Mesendoderm (in vitro differentiated cells): ENCODE data around the gene DDRGK1.
A peak's percentile ranks its signal among the peaks of the same experiment; 100 is the strongest.

Experiments
- DNase-seq: peaks from one replicate; pipeline ENCODE4 v3.0.0; 2013
- H2AK5ac ChIP-seq: 2 replicates; pipeline ENCODE4 v1.6.1; 2013; ENCODE audit warnings: low read length, inconsistent platforms
- H2BK120ac ChIP-seq: 2 replicates; pipeline ENCODE4 v1.6.1; 2013; ENCODE audit warnings: low read depth, mild to moderate bottlenecking, low read length, moderate library complexity, mixed read lengths
- H2BK15ac ChIP-seq: replicated peaks from 2 replicates; pipeline ENCODE4 v1.6.1; 2013; ENCODE audit warnings: low read depth, mild to moderate bottlenecking, moderate library complexity
- H2BK5ac ChIP-seq: 2 replicates; pipeline ENCODE4 v1.6.1; 2013; ENCODE audit warnings: low read length, inconsistent platforms
- H3K18ac ChIP-seq: 2 replicates; pipeline ENCODE4 v1.6.1; 2013; ENCODE audit warnings: mild to moderate bottlenecking, low read length, mixed read lengths
- H3K23ac ChIP-seq: one replicate; pipeline ENCODE4 v1.6.1; 2013; ENCODE audit warnings: low read length
- H3K27ac ChIP-seq: 2 replicates; pipeline ENCODE4 v1.5.1; 2013; ENCODE audit warnings: low read depth, mild to moderate bottlenecking, inconsistent platforms, low read length, moderate library complexity
- H3K27me3 ChIP-seq: 2 replicates; pipeline ENCODE4 v1.6.1; 2013; ENCODE audit warnings: low read length, control low read depth, mild to moderate bottlenecking, inconsistent platforms; ENCODE audit not compliant: insufficient read depth, poor library complexity
- H3K36me3 ChIP-seq: 2 replicates; pipeline ENCODE4 v1.6.1; 2013; ENCODE audit warnings: low read length, inconsistent platforms; ENCODE audit not compliant: control insufficient read depth, insufficient read depth
- H3K4ac ChIP-seq: one replicate; pipeline ENCODE4 v1.6.1; 2013; ENCODE audit warnings: low read depth, mild to moderate bottlenecking, low read length, moderate library complexity
- H3K4me1 ChIP-seq: 2 replicates; pipeline ENCODE4 v1.6.1; 2013; ENCODE audit warnings: low read depth, low read length, inconsistent platforms; ENCODE audit not compliant: control insufficient read depth
- H3K4me2 ChIP-seq: 2 replicates; pipeline ENCODE4 v1.6.1; 2013; ENCODE audit warnings: low read length
- H3K4me3 ChIP-seq: 2 replicates; pipeline ENCODE4 v1.5.1; 2013; ENCODE audit warnings: mild to moderate bottlenecking, low read length
- H3K56ac ChIP-seq: one replicate; pipeline ENCODE4 v1.6.1; 2013; ENCODE audit warnings: low read length
- H3K79me1 ChIP-seq: 2 replicates; pipeline ENCODE4 v1.6.1; 2013; ENCODE audit warnings: low read length, inconsistent platforms
- H3K79me2 ChIP-seq: 2 replicates; pipeline ENCODE4 v1.6.1; 2013; ENCODE audit warnings: mild to moderate bottlenecking, low read length; ENCODE audit not compliant: control insufficient read depth, insufficient read depth
- H3K9ac ChIP-seq: 2 replicates; pipeline ENCODE4 v1.6.1; 2013; ENCODE audit warnings: low read length, inconsistent platforms
- H4K5ac ChIP-seq: one replicate; pipeline ENCODE4 v1.6.1; 2013; ENCODE audit warnings: low read length
- H4K8ac ChIP-seq: one replicate; pipeline ENCODE4 v1.6.1; 2013; ENCODE audit warnings: low read depth, mild to moderate bottlenecking, control low read depth, low read length, moderate library complexity
- WGBS: extraction: QIAGEN DNeasy Blood & Tissue Kit; methylation state at CpG from one replicate; pipeline ENCODE4 v1.1.7; 2013; ENCODE audit warnings: low lambda C conversion rate, missing lambda C conversion rate; ENCODE audit not compliant: insufficient coverage; ENCODE audit errors: extremely low coverage; 5-methylcytosine and 5-hydroxymethylcytosine counted together

The DDRGK1 gene

DNA sequence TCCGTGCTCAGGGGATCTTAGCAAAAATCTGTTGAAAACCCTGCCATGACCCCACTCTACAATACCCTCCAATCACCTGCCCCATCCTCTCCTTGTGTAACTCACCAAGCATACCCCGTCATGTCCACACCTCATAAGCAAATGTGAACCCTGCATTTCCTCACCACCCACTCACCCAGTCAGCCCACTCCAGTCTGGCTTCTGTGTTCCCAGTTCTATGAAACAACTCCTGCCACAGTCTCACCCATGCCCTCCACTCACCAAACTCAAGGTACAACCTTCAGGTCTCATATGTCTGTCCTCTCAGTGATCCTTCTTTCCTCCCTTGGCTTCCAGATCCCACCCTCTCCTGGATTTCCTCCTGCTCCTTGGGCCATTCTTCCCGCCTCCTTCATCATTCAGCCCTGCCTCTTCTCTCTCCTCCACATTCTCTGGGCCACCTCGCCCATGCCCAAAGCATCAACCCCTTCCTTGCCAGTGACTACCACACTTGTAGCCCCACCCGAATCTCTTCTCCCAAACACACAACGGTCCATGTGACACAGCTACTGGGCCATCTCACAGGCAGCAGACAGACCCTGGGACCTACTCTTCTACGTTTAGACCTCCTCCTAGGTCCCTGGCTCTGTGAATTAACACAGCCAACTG lies 8.8 kb downstream of the DDRGK1 start:
- no peak overlapping the region for H3K23ac ChIP-seq
- H3K4me1 ChIP-seq, result no peaks in the 10 kb centered on the region
- WGBS, result no CpG with 5 or more reads among the region's 7 CpGs
- H4K5ac ChIP-seq, result no peak overlapping the region
- no peak overlapping the region for H3K4me2 ChIP-seq
- no peak overlapping the region for H3K56ac ChIP-seq
- H3K79me1 ChIP-seq, result no peaks in the 10 kb centered on the region
- no peak overlapping the region for H2BK15ac ChIP-seq
- DNase-seq, result no peak
- H3K27ac ChIP-seq, result no peak overlapping the region
- no peaks in the 10 kb centered on the region for H3K79me2 ChIP-seq
- H3K4ac ChIP-seq, result no peak overlapping the region
- no peak overlapping the region for H2BK5ac ChIP-seq
- no peak overlapping the region for H2AK5ac ChIP-seq
- H3K18ac ChIP-seq, result no peak overlapping the region
- H3K36me3 ChIP-seq, result peaks cover 14% of the 10 kb centered on the region
- no peak overlapping the region for H2BK120ac ChIP-seq
- no peak overlapping the region for H3K9ac ChIP-seq
- no peak overlapping the region for H4K8ac ChIP-seq
- no peaks in the 10 kb centered on the region for H3K27me3 ChIP-seq
- H3K4me3 ChIP-seq, result no peak overlapping the region

DNA sequence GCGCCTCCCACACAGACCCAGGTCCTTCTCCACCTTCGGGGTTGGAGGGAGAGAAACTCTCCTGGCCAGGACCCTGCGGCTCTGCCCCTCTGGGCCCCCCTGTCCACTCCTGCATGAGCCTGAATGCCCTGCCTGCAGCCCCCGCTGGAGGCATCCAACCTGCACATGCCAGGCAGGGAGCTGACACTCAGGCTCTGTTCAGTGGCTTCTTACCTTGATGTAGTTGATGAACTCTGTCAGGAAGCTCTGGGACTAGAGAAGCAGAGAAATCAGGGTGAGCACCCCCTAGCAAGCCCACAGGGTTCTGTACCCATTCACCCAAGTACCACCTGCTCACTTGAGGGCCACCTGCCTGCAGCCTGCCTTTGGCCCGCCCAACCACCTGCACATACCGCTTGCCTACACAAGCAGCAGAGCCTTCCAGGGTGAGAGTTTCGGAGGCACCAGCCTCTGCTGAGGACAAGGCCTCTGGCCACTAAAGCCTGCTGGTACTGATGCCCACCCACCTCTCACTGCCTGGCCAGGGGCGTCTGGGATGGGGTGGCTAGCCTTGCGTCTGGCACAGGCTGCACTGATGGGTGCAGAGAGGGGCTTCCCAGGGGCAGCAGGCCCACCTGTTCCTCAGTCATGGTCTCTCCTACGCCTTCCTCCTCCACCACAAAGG lies 9.7 kb downstream of the DDRGK1 start:
- Histone ChIP-seq H3K4me3 (no peak overlapping the region), H3K36me3 (peaks cover 12% of the 10 kb centered on the region), H2BK5ac (no peak overlapping the region), H4K5ac (no peak overlapping the region), H4K8ac (no peak overlapping the region), H3K4me2 (no peak overlapping the region), H3K4me1 (no peaks in the 10 kb centered on the region), H3K27me3 (no peaks in the 10 kb centered on the region), H3K4ac (no peak overlapping the region), H3K27ac (no peak overlapping the region), H2AK5ac (no peak overlapping the region), H3K9ac (no peak overlapping the region), H3K18ac (no peak overlapping the region), H2BK120ac (no peak overlapping the region), H3K23ac (no peak overlapping the region), H3K79me2 (no peaks in the 10 kb centered on the region), H3K79me1 (no peaks in the 10 kb centered on the region), H2BK15ac (no peak overlapping the region), H3K56ac (no peak overlapping the region)
- no CpG with 5 or more reads among the region's 10 CpGs for WGBS
- no peak for DNase-seq

DNA sequence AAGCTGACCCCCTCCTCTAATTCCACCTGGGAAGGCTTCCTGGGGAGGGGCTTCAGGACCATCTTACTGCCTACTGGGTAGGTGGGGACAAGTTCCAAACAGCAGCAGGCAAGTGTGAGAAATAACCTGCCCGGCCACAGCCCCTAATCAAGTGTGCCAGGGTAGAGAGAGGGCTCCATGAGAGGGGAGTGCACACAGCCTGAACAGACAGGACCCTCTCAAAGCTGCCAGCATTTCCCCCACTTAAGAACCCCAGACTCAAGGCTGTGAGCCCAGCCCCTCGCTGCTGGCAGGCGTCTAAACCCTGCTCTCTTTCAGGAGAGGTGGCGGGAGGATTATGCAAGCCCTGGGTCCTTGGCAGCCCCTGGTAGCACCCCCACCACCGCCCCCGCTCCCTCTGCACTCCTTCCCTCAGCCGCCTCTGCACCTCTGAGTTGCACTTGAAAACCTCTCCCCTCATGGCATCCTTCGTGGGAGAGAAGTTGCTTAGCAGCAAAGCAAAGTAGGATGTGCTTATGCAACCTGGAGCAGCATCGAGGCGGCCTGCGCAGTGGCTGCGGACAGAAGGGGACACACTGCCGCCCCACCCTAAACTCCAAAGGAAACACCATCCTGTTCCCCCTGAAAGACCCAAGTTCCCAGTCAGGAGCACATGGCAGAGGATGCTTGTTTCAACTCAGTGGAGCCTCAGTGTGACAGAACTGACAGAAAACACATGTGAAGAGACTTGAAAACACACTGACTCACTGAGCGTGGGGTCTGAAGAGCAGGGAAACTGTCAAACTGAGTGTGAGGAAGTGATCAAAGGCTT lies 10.5 kb downstream of the DDRGK1 start:
- Histone ChIP-seq H3K36me3 (peaks cover 8% of the 10 kb centered on the region), H3K9ac (no peak overlapping the region), H3K27me3 (no peaks in the 10 kb centered on the region)

DNA sequence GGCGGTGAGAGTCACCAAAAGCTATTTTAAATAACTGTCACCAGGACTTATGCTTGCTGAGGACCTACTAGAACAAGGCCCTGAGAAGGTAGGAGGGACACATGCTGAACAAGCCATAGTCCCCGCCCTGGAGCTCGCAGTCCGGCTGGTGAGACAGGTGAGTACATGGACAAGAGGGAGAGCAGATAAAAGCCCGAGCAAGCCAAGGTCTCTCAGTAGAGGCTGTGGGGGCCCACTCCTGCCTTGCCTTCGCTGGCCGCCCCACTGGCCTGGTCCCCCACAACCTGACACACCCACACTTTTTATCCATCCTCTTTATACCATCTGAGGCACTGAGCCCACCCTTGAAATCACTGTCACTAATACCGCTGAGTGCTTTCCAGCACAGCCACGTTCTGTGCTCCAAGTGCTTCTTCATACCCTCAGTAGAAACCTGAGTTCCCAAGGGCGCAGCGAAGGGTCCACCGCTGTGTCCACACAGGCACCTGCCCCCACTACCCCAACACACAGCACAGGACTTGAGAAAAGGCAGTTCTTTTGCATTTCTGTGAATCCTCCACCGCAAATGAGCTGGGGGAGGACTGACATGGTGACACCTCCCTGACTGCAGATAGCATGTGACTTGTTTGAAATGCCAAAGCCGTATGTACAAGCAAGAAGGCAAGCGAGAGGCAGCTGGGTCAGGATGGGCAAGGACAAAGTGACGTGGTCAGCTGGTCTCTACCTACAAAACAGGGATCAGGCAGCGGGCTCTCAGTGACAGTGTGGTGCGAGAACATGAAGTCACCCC lies 12.1 kb downstream of the DDRGK1 start:
- no peaks in the 10 kb centered on the region for H3K79me1 ChIP-seq
- no peak overlapping the region for H2AK5ac ChIP-seq
- no peaks in the 10 kb centered on the region for H3K79me2 ChIP-seq
- H4K5ac ChIP-seq, result no peak overlapping the region
- no peak overlapping the region for H3K27ac ChIP-seq
- H3K23ac ChIP-seq, result no peak overlapping the region
- no peak overlapping the region for H2BK5ac ChIP-seq
- WGBS, result no CpG with 5 or more reads among the region's 18 CpGs
- no peak overlapping the region for H3K9ac ChIP-seq
- H2BK15ac ChIP-seq, result no peak overlapping the region
- H3K4me2 ChIP-seq, result no peak overlapping the region
- no peak overlapping the region for H3K4me3 ChIP-seq
- no peak overlapping the region for H3K56ac ChIP-seq
- peaks cover 8% of the 10 kb centered on the region for H3K36me3 ChIP-seq
- H2BK120ac ChIP-seq, result no peak overlapping the region
- no peaks in the 10 kb centered on the region for H3K4me1 ChIP-seq
- no peak for DNase-seq
- no peak overlapping the region for H3K18ac ChIP-seq
- no peaks in the 10 kb centered on the region for H3K27me3 ChIP-seq
- H4K8ac ChIP-seq, result no peak overlapping the region
- H3K4ac ChIP-seq, result no peak overlapping the region

More for the DNA sequence above, 10.5 kb downstream of the DDRGK1 start:
- H3K4me1 ChIP-seq, result no peaks in the 10 kb centered on the region
- no peak overlapping the region for H4K5ac ChIP-seq
- no peak overlapping the region for H3K4me2 ChIP-seq
- H3K4ac ChIP-seq, result no peak overlapping the region
- no peak overlapping the region for H2BK120ac ChIP-seq
- no peak overlapping the region for H2BK15ac ChIP-seq
- no peak overlapping the region for H3K27ac ChIP-seq
- no peaks in the 10 kb centered on the region for H3K79me2 ChIP-seq
- H3K56ac ChIP-seq, result no peak overlapping the region
- no peak overlapping the region for H3K23ac ChIP-seq
- H2BK5ac ChIP-seq, result no peak overlapping the region
- no CpG with 5 or more reads among the region's 14 CpGs for WGBS
- H3K4me3 ChIP-seq, result no peak overlapping the region
- H3K79me1 ChIP-seq, result no peaks in the 10 kb centered on the region
- H2AK5ac ChIP-seq, result no peak overlapping the region
- DNase-seq, result no peak
- H3K18ac ChIP-seq, result no peak overlapping the region
- H4K8ac ChIP-seq, result no peak overlapping the region

DNA sequence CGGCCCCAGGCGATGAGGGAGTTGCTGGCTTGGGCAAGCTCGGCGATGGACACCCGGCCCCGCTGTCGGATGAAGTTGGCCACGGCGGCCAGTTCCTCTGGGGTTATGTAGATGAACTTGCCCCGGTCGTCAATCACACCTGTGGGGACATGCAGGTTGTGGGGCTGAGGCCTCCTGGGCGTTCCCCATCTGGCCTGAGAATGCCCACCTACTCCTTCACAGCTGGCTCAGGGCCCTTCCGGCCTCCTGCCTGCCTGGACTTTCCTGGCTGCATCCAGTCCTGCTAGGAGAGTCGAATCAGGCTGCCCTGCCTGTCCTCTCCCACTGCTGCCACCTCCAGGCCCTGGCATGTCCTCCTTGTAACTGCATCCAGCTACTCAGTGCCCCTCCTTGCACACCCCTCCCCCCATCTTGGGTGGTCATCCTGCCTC lies 13.8 kb downstream of the DDRGK1 start:
- WGBS, result no CpG with 5 or more reads among the region's 14 CpGs

More for the DNA sequence above, 13.8 kb downstream of the DDRGK1 start:
- Histone ChIP-seq H2BK15ac (no peak overlapping the region), H2BK5ac (no peak overlapping the region), H3K36me3 (peaks cover 7% of the 10 kb centered on the region), H3K56ac (no peak overlapping the region), H3K79me1 (no peaks in the 10 kb centered on the region), H3K27ac (no peak overlapping the region), H3K79me2 (no peaks in the 10 kb centered on the region), H3K4me1 (no peaks in the 10 kb centered on the region), H4K5ac (no peak overlapping the region), H3K4me2 (no peak overlapping the region), H3K27me3 (no peaks in the 10 kb centered on the region), H3K9ac (no peak overlapping the region), H3K18ac (no peak overlapping the region), H4K8ac (no peak overlapping the region), H3K4ac (no peak overlapping the region), H2AK5ac (no peak overlapping the region), H3K4me3 (no peak overlapping the region), H2BK120ac (no peak overlapping the region), H3K23ac (no peak overlapping the region)
- DNase-seq, result peak; percentile 32
